H9 (cell line): Measurements from ENCODE around the gene SDF2L1. TPM values are rescaled to one million over a fixed set of nuclear protein-coding genes. Genes with fewer than 3 reads are reported as not detected.

Source experiments
- DNase-seq: peaks from one replicate; pipeline ENCODE4 v3.0.0-alpha.2; 2017
- H2AFZ ChIP-seq: one replicate; pipeline ENCODE4 v1.6.1; 2013; ENCODE audit warnings: mild to moderate bottlenecking, low read length, control low read depth, moderate library complexity
- H2AK5ac ChIP-seq: 2 replicates; pipeline ENCODE4 v1.6.1; 2013; ENCODE audit warnings: low read length, control low read depth, mixed read lengths; ENCODE audit not compliant: insufficient read length
- H2BK120ac ChIP-seq: one replicate; pipeline ENCODE4 v1.6.1; 2013; ENCODE audit warnings: low read depth, mild to moderate bottlenecking, low read length, control low read depth, inconsistent platforms; ENCODE audit not compliant: poor library complexity, severe bottlenecking
- H2BK12ac ChIP-seq: 2 replicates; pipeline ENCODE4 v1.6.1; 2013; ENCODE audit warnings: low read length, control low read depth, mixed read lengths, low read depth; ENCODE audit not compliant: insufficient read length
- H2BK15ac ChIP-seq: 2 replicates; pipeline ENCODE4 v1.6.1; 2013; ENCODE audit warnings: low read depth, low read length, control low read depth
- H2BK20ac ChIP-seq: one replicate; pipeline ENCODE4 v1.6.1; 2013; ENCODE audit warnings: low read depth, mild to moderate bottlenecking, low read length, control low read depth, inconsistent platforms; ENCODE audit not compliant: poor library complexity, severe bottlenecking
- H2BK5ac ChIP-seq: 2 replicates; pipeline ENCODE4 v1.6.1; 2013; ENCODE audit warnings: low read length, control low read depth, mixed read lengths; ENCODE audit not compliant: insufficient read length
- H3K14ac ChIP-seq: 2 replicates; pipeline ENCODE4 v1.6.1; 2013; ENCODE audit warnings: low read length, control low read depth; ENCODE audit not compliant: insufficient read depth
- H3K18ac ChIP-seq: 2 replicates; pipeline ENCODE4 v1.6.1; 2013; ENCODE audit warnings: low read depth, mild to moderate bottlenecking, mixed read lengths, low read length, control low read depth; ENCODE audit not compliant: insufficient read length
- H3K23ac ChIP-seq: 2 replicates; pipeline ENCODE4 v1.6.1; 2013; ENCODE audit warnings: low read length, control low read depth, mixed read lengths, low read depth; ENCODE audit not compliant: insufficient read length
- H3K23me2 ChIP-seq: 2 replicates; pipeline ENCODE4 v1.6.1; 2013; ENCODE audit warnings: low read depth, mild to moderate bottlenecking, mixed read lengths, low read length, control low read depth; ENCODE audit not compliant: insufficient read length, poor library complexity, severe bottlenecking
- H3K27ac ChIP-seq: 2 replicates; pipeline ENCODE4 v1.5.1; 2013; ENCODE audit warnings: low read length, control low read depth, mixed read lengths, low read depth; ENCODE audit not compliant: insufficient read length
- H3K27me3 ChIP-seq: 2 replicates; pipeline ENCODE4 v1.6.1; 2013; ENCODE audit warnings: low read length, control low read depth, inconsistent platforms; ENCODE audit not compliant: insufficient read depth
- H3K4ac ChIP-seq: 2 replicates; pipeline ENCODE4 v1.6.1; 2013; ENCODE audit warnings: low read depth, mild to moderate bottlenecking, control low read depth, inconsistent platforms, low read length, moderate library complexity
- H3K4me1 ChIP-seq: 2 replicates; pipeline ENCODE4 v1.6.1; 2013; ENCODE audit warnings: low read length, control low read depth, inconsistent platforms; ENCODE audit not compliant: insufficient read depth
- H3K4me2 ChIP-seq: 2 replicates; pipeline ENCODE4 v1.6.1; 2013; ENCODE audit warnings: low read length, control low read depth, mixed read lengths; ENCODE audit not compliant: insufficient read length, insufficient read depth
- H3K56ac ChIP-seq: 2 replicates; pipeline ENCODE4 v1.6.1; 2013; ENCODE audit warnings: low read depth, mild to moderate bottlenecking, mixed read lengths, low read length, control low read depth; ENCODE audit not compliant: insufficient read length
- H3K79me1 ChIP-seq: 2 replicates; pipeline ENCODE4 v1.6.1; 2013; ENCODE audit warnings: low read depth, mild to moderate bottlenecking, moderate library complexity, low read length, control low read depth, inconsistent platforms; ENCODE audit not compliant: insufficient read depth, poor library complexity, severe bottlenecking
- H3K79me2 ChIP-seq: 2 replicates; pipeline ENCODE4 v1.6.1; 2013; ENCODE audit warnings: low read length, control low read depth, inconsistent platforms; ENCODE audit not compliant: insufficient read depth
- H3K9ac ChIP-seq: 2 replicates; pipeline ENCODE4 v1.6.1; 2013; ENCODE audit warnings: low read length, control low read depth, mixed read lengths; ENCODE audit not compliant: insufficient read length; ENCODE audit errors: extremely low read depth
- H3K9me3 ChIP-seq: one replicate; pipeline ENCODE4 v1.6.1; 2013; ENCODE audit warnings: low read depth, low read length, inconsistent platforms; ENCODE audit not compliant: control insufficient read depth
- H3T11ph ChIP-seq: one replicate; pipeline ENCODE4 v1.6.1; 2013; ENCODE audit warnings: mild to moderate bottlenecking, low read length, control low read depth, inconsistent platforms
- H4K20me1 ChIP-seq: one replicate; pipeline ENCODE4 v1.6.1; 2013; ENCODE audit not compliant: control insufficient read depth, insufficient read length, insufficient read depth
- H4K5ac ChIP-seq: 2 replicates; pipeline ENCODE4 v1.6.1; 2013; ENCODE audit warnings: low read depth, mild to moderate bottlenecking, mixed read lengths, low read length, control low read depth; ENCODE audit not compliant: insufficient read length
- H4K8ac ChIP-seq: replicated peaks from 2 replicates; pipeline ENCODE4 v1.6.1; 2013; ENCODE audit warnings: low read length, control low read depth, mixed read lengths, low read depth; ENCODE audit not compliant: insufficient read length
- H4K91ac ChIP-seq: 2 replicates; pipeline ENCODE4 v1.6.1; 2013; ENCODE audit warnings: low read depth, mild to moderate bottlenecking, moderate library complexity, mixed read lengths, low read length, control low read depth; ENCODE audit not compliant: insufficient read length
- H3K27ac Mint-ChIP-seq, 3 experiments: 2 replicates in 2 of 3; 3 replicates in 1 of 3; pipeline ENCODE4 v1.8.0; 2020 to 2021; ENCODE audit warnings: mixed read lengths in 3 of 3, mild to moderate bottlenecking in 1 of 3, moderate library complexity in 1 of 3
- H3K27me3 Mint-ChIP-seq: 2 replicates; pipeline ENCODE4 v1.8.0; 2021; ENCODE audit warnings: low read depth, mild to moderate bottlenecking, moderate library complexity, mixed read lengths
- H3K36me3 Mint-ChIP-seq, 3 experiments: 2 replicates in 2 of 3; 3 replicates in 1 of 3; pipeline ENCODE4 v1.8.0; 2020 to 2021; ENCODE audit warnings: low read depth in 3 of 3, mixed read lengths in 3 of 3; ENCODE audit not compliant: insufficient read depth in 1 of 3
- H3K4me1 Mint-ChIP-seq, 2 experiments: 2 replicates each; pipeline ENCODE4 v1.8.0; 2020; ENCODE audit warnings: mixed read lengths in 2 of 2
- H3K4me3 Mint-ChIP-seq, 2 experiments: 2 replicates in 1 of 2; 3 replicates in 1 of 2; pipeline ENCODE4 v1.8.0; 2020 to 2021; ENCODE audit warnings: mild to moderate bottlenecking in 2 of 2, mixed read lengths in 2 of 2, moderate library complexity in 1 of 2
- H3K9me3 Mint-ChIP-seq, 2 experiments: 2 replicates in 1 of 2; 3 replicates in 1 of 2; pipeline ENCODE4 v1.8.0; 2020; ENCODE audit warnings: mild to moderate bottlenecking in 2 of 2, mixed read lengths in 2 of 2, moderate library complexity in 1 of 2
- CTCF ChIP-seq: fragments of 200-600 bp; sonication (generic); conservative IDR thresholded peaks from 3 replicates; pipeline ENCODE4 v1.8.0; 2021; ENCODE audit warnings: antibody characterized with exemption, mild to moderate bottlenecking
- WGBS: extraction: QIAGEN DNeasy Blood & Tissue Kit; methylation state at CpG from one replicate; pipeline ENCODE4 v1.1.7; 2013; ENCODE audit warnings: missing lambda C conversion rate, low lambda C conversion rate, mixed read lengths; ENCODE audit not compliant: insufficient read length; ENCODE audit errors: extremely low coverage; 5-methylcytosine and 5-hydroxymethylcytosine counted together
- total RNA-seq: library from RNA; stranded (reverse); gene quantifications from 2 replicates; pipeline ENCODE4 v1.2.1, GENCODE V29; 2021

Gene SDF2L1
- total RNA-seq, 1 experiment from 2014 or later = 36.0 TPM

- H3K56ac ChIP-seq = no peak within 1 kb of the TSS
- peak within 1 kb of the TSS in 2 of 3 experiments; percentile 92 to 95; a peak in 3 of 7 replicates for H3K27ac Mint-ChIP-seq
- H3K4ac ChIP-seq = peak within 1 kb of the TSS; percentile 24; the same call in 1 of the 2 replicates
- H3K27me3 ChIP-seq = no peaks in the 10 kb centered on the region
- H3K79me1 ChIP-seq = peaks cover 2% of the 10 kb centered on the region
- peaks cover 5 to 20% (median 14%) of the 10 kb centered on the region in 3 experiments for H3K36me3 Mint-ChIP-seq
- no peaks in the 10 kb centered on the region for H3K79me2 ChIP-seq
- H3T11ph ChIP-seq = no peak within 1 kb of the TSS
- H4K8ac ChIP-seq = no peak within 1 kb of the TSS
- peaks cover 5% of the 10 kb centered on the region for H3K23me2 ChIP-seq
- no peaks in the 10 kb centered on the region for H4K20me1 ChIP-seq
- H2BK120ac ChIP-seq = no peak within 1 kb of the TSS
- no peak within 1 kb of the TSS for H2BK12ac ChIP-seq
- peak; percentile 71 for TF ChIP-seq CTCF
- no peaks in the 10 kb centered on the region for H3K9me3 ChIP-seq
- H2BK20ac ChIP-seq = no peak within 1 kb of the TSS
- peaks cover 10% of the 10 kb centered on the region for H3K27me3 Mint-ChIP-seq
- H3K4me3 Mint-ChIP-seq = peak within 1 kb of the TSS; percentile 89
- H3K23ac ChIP-seq = no peak within 1 kb of the TSS
- H4K5ac ChIP-seq = no peak within 1 kb of the TSS
- WGBS = no CpG with 5 or more reads among the region's 93 CpGs
- no peak within 1 kb of the TSS for H4K91ac ChIP-seq
- DNase-seq = peak; percentile 94
- peaks cover 12 to 16% of the 10 kb centered on the region in 2 experiments for H3K4me1 Mint-ChIP-seq
- no peak within 1 kb of the TSS for H2BK15ac ChIP-seq
- H3K18ac ChIP-seq = peak within 1 kb of the TSS; percentile 92
- H3K9me3 Mint-ChIP-seq = no peaks in the 10 kb centered on the region; a peak in 1 of 5 replicates
- peak within 1 kb of the TSS; percentile 42 for H3K4me2 ChIP-seq
- peak within 1 kb of the TSS; percentile 88 for H3K9ac ChIP-seq
- no peak within 1 kb of the TSS for H3K27ac ChIP-seq
- no peak within 1 kb of the TSS for H2AFZ ChIP-seq
- H2AK5ac ChIP-seq = no peak within 1 kb of the TSS
- no peak within 1 kb of the TSS for H2BK5ac ChIP-seq
- H3K4me1 ChIP-seq = no peaks in the 10 kb centered on the region; the same call in 1 of the 2 replicates
- H3K14ac ChIP-seq = peak within 1 kb of the TSS; percentile 90
These were observed 12.6 kb upstream of the SDF2L1 start, which contains the start of gene YDJC for GRCh38 chr22:21629255-21630149. Gene YDJC (minus strand): TSS chr22:21630022. CDS start chr22:21630014, 8 bp downstream.
